ENCODE results near the gene MFSD1. TPM values are rescaled to one million over a fixed set of nuclear protein-coding genes. Genes with fewer than 3 reads are reported as not detected.

The MFSD1 gene
- total RNA-seq, 1 donor from 2014 or later, result 30.5 TPM

- no peak for TF ChIP-seq CTCF (conservative IDR thresholded peaks at IDR 0.05)
- no peak for DNase-seq (ENCODE audit: extremely low spot score, unreplicated experiment)
- Mint-ChIP-seq H3K36me3 (no peaks in the 10 kb centered on the region), H3K27ac (peak overlapping the region; percentile 91), H3K4me1 (ENCODE audit: unreplicated experiment) (peaks cover 39% of the 10 kb centered on the region), H3K27me3 (no peaks in the 10 kb centered on the region), H3K4me3 (peak overlapping the region; percentile 62), H3K9me3 (no peaks in the 10 kb centered on the region)
Measured at GRCh38 chr3:158769549-158769948, 32.3 kb upstream of the MFSD1 start.

DNA sequence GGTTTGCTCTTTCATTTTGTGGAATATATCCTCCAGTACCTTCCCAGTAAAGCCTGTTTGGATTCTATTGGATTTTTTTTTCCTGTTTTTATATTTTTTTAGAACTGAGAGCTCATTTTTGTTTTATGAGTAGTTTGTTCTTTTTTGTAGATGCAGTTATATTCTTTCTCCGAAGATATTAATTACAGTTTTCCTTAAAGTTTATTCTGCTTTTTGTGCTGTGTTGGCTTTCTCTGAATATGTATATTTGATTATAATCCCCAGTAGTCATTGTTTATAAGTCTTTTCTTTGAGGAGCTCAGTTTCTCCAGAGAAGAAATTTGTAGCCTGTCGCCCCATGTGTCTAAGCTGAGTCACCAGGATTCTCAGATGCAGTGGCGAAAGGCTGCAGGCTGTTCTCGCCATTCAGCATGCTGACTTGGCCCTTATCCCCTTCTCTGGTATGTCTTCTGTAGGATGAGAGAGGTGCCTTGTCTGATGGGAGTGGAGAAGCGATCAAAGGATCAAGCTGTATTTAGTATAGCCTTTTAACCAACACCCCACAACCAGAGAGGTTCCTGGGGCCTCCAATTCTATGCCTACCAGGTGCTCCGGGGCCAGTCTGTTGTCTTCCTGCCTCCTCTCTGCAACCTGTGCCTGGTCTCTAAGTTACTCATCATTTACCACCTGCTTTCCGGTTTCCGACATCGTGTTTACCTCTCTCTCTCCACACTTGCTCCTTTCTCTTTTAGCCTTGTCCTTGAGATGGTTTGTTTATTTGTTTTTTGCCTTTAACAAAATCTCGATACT is 31.7 kb upstream of the MFSD1 start:
- TF ChIP-seq CTCF (conservative IDR thresholded peaks at IDR 0.05), result no peak
- H3K27me3 Mint-ChIP-seq, result no peaks in the 10 kb centered on the region
- peak overlapping the region; percentile 91 for H3K27ac Mint-ChIP-seq
- H3K4me1 Mint-ChIP-seq (ENCODE audit: unreplicated experiment), result peaks cover 44% of the 10 kb centered on the region
- no peak overlapping the region for H3K4me3 Mint-ChIP-seq
- H3K9me3 Mint-ChIP-seq, result no peaks in the 10 kb centered on the region
- peaks cover 3% of the 10 kb centered on the region for H3K36me3 Mint-ChIP-seq
- DNase-seq (ENCODE audit: extremely low spot score, unreplicated experiment), result no peak

- Mint-ChIP-seq H3K4me1 (ENCODE audit: unreplicated experiment) (peaks cover 49% of the 10 kb centered on the region), H3K27me3 (no peaks in the 10 kb centered on the region), H3K27ac (no peak overlapping the region), H3K4me3 (no peak overlapping the region), H3K36me3 (peaks cover 7% of the 10 kb centered on the region), H3K9me3 (no peaks in the 10 kb centered on the region)
- TF ChIP-seq CTCF (conservative IDR thresholded peaks at IDR 0.05), result no peak
- DNase-seq (ENCODE audit: extremely low spot score, unreplicated experiment), result no peak
Measured at GRCh38 chr3:158770741-158771350, 31.0 kb upstream of the MFSD1 start.

GRCh38 chr3:158771577-158771976 is 30.3 kb upstream of the MFSD1 start:
- H3K9me3 Mint-ChIP-seq, result no peaks in the 10 kb centered on the region
- H3K27me3 Mint-ChIP-seq, result no peaks in the 10 kb centered on the region
- H3K4me3 Mint-ChIP-seq, result no peak overlapping the region
- H3K4me1 Mint-ChIP-seq (ENCODE audit: unreplicated experiment), result peaks cover 49% of the 10 kb centered on the region
- H3K36me3 Mint-ChIP-seq, result peaks cover 7% of the 10 kb centered on the region
- peak overlapping the region; percentile 63 for H3K27ac Mint-ChIP-seq
- DNase-seq (ENCODE audit: extremely low spot score, unreplicated experiment), result no peak
- TF ChIP-seq CTCF (conservative IDR thresholded peaks at IDR 0.05), result no peak

DNA sequence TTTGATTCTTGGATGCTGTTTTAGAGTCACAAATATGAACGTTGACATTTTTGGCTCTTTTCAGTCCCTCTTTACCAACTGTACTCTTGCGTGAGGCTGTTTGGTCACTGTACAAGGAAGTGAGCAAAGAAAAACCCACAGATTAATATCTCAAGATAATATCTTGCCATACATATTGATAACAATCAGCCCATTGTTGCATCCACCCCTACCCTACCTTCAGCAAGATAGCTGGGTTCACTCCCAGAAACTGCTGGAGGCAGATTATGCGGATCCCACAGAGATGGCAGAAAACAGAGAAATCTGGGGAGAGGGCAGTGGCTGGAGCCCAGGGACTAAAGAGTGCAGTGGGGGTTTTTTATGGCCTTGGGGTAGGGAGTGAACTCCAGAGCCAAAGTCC is 29.9 kb upstream of the MFSD1 start:
- peak overlapping the region; percentile 63 for H3K27ac Mint-ChIP-seq
- H3K4me1 Mint-ChIP-seq (ENCODE audit: unreplicated experiment), result peaks cover 46% of the 10 kb centered on the region
- no peaks in the 10 kb centered on the region for H3K9me3 Mint-ChIP-seq
- peaks cover 7% of the 10 kb centered on the region for H3K36me3 Mint-ChIP-seq
- no peak for DNase-seq (ENCODE audit: extremely low spot score, unreplicated experiment)
- H3K4me3 Mint-ChIP-seq, result no peak overlapping the region
- TF ChIP-seq CTCF (conservative IDR thresholded peaks at IDR 0.05), result no peak
- H3K27me3 Mint-ChIP-seq, result no peaks in the 10 kb centered on the region
